ENCODE data around the gene PLA2G3.

The PLA2G3 gene

GRCh38 chr22:31107178-31107893 is 33.0 kb downstream of the PLA2G3 start, which contains the start of gene SELENOM:
TSS of gene SELENOM (minus strand) at chr22:31107568. CDS start at chr22:31107505, 63 bp downstream.
- Histone ChIP-seq H3K27ac (ENCODE audit: low read length) (no peak within 1 kb of the TSS), H3K36me3 (replicated peaks; ENCODE audit: low read depth, low read length) (no peaks in the 10 kb centered on the region), H3K79me2 (ENCODE audit: low read length) (no peaks in the 10 kb centered on the region), H4K20me1 (ENCODE audit: insufficient read depth, low read length) (no peaks in the 10 kb centered on the region), H3K4me3 (ENCODE audit: low read length) (peak within 1 kb of the TSS; percentile 77), H3K27me3 (ENCODE audit: low read depth, low read length) (no peaks in the 10 kb centered on the region), H3K9ac (ENCODE audit: low read length) (peak within 1 kb of the TSS; percentile 35), H3K9me3 (ENCODE audit: insufficient read depth, low read length) (no peaks in the 10 kb centered on the region), H2AFZ (ENCODE audit: low read depth, low read length) (peak within 1 kb of the TSS; percentile 44), H3K4me1 (ENCODE audit: low read length) (no peaks in the 10 kb centered on the region), H3K4me2 (ENCODE audit: low read length) (peak within 1 kb of the TSS; percentile 76)
- TF ChIP-seq EZH2phosphoT487 (IDR thresholded peaks at IDR 0.05; ENCODE audit: low read depth) (no peak), CTCF (IDR thresholded peaks at IDR 0.05; ENCODE audit: low read depth, low read length) (peak; percentile 93)

GRCh38 chr22:31106731-31107177 is 33.6 kb downstream of the PLA2G3 start:
- Histone ChIP-seq H3K36me3 (replicated peaks; ENCODE audit: low read depth, low read length) (no peaks in the 10 kb centered on the region), H3K4me2 (ENCODE audit: low read length) (peak overlapping the region; percentile 69), H4K20me1 (ENCODE audit: insufficient read depth, low read length) (no peaks in the 10 kb centered on the region), H3K9ac (ENCODE audit: low read length) (peak overlapping the region; percentile 34; the same call in 1 of the 2 replicates), H3K27me3 (ENCODE audit: low read depth, low read length) (no peaks in the 10 kb centered on the region), H3K27ac (ENCODE audit: low read length) (no peak overlapping the region), H3K79me2 (ENCODE audit: low read length) (no peaks in the 10 kb centered on the region), H2AFZ (ENCODE audit: low read depth, low read length) (no peak overlapping the region; the same call in 1 of the 2 replicates), H3K4me3 (ENCODE audit: low read length) (peak overlapping the region; percentile 77), H3K9me3 (ENCODE audit: insufficient read depth, low read length) (no peaks in the 10 kb centered on the region), H3K4me1 (ENCODE audit: low read length) (no peaks in the 10 kb centered on the region)
- no peak for TF ChIP-seq CTCF (IDR thresholded peaks at IDR 0.05; ENCODE audit: low read depth, low read length)
- TF ChIP-seq EZH2phosphoT487 (IDR thresholded peaks at IDR 0.05; ENCODE audit: low read depth) = no peak

- Histone ChIP-seq H3K36me3 (replicated peaks; ENCODE audit: low read depth, low read length) (no peaks in the 10 kb centered on the region), H3K9ac (ENCODE audit: low read length) (no peak overlapping the region), H3K4me1 (ENCODE audit: low read length) (no peaks in the 10 kb centered on the region), H3K9me3 (ENCODE audit: insufficient read depth, low read length) (no peaks in the 10 kb centered on the region), H3K27me3 (ENCODE audit: low read depth, low read length) (no peaks in the 10 kb centered on the region), H3K27ac (ENCODE audit: low read length) (no peak overlapping the region), H3K4me3 (ENCODE audit: low read length) (no peak overlapping the region), H4K20me1 (ENCODE audit: insufficient read depth, low read length) (no peaks in the 10 kb centered on the region), H2AFZ (ENCODE audit: low read depth, low read length) (no peak overlapping the region), H3K4me2 (ENCODE audit: low read length) (no peak overlapping the region), H3K79me2 (ENCODE audit: low read length) (no peaks in the 10 kb centered on the region)
- no peak for TF ChIP-seq EZH2phosphoT487 (IDR thresholded peaks at IDR 0.05; ENCODE audit: low read depth)
- no peak for TF ChIP-seq CTCF (IDR thresholded peaks at IDR 0.05; ENCODE audit: low read depth, low read length)
Measured at GRCh38 chr22:31106001-31106571, 34.2 kb downstream of the PLA2G3 start.

- Histone ChIP-seq H3K27me3 (ENCODE audit: low read depth, low read length) (no peaks in the 10 kb centered on the region), H3K36me3 (replicated peaks; ENCODE audit: low read depth, low read length) (no peaks in the 10 kb centered on the region), H3K4me2 (ENCODE audit: low read length) (no peak overlapping the region), H4K20me1 (ENCODE audit: insufficient read depth, low read length) (no peaks in the 10 kb centered on the region), H3K27ac (ENCODE audit: low read length) (no peak overlapping the region), H2AFZ (ENCODE audit: low read depth, low read length) (no peak overlapping the region), H3K9ac (ENCODE audit: low read length) (no peak overlapping the region), H3K9me3 (ENCODE audit: insufficient read depth, low read length) (no peaks in the 10 kb centered on the region), H3K4me3 (ENCODE audit: low read length) (no peak overlapping the region), H3K4me1 (ENCODE audit: low read length) (no peaks in the 10 kb centered on the region), H3K79me2 (ENCODE audit: low read length) (no peaks in the 10 kb centered on the region)
- TF ChIP-seq EZH2phosphoT487 (IDR thresholded peaks at IDR 0.05; ENCODE audit: low read depth) (no peak), CTCF (IDR thresholded peaks at IDR 0.05; ENCODE audit: low read depth, low read length) (no peak)
Measured at GRCh38 chr22:31105282-31105929, 34.9 kb downstream of the PLA2G3 start.

Measured in OCI-LY3 (cell line).